ENCODE measurements around the gene MAPK13.

The MAPK13 gene

DNA sequence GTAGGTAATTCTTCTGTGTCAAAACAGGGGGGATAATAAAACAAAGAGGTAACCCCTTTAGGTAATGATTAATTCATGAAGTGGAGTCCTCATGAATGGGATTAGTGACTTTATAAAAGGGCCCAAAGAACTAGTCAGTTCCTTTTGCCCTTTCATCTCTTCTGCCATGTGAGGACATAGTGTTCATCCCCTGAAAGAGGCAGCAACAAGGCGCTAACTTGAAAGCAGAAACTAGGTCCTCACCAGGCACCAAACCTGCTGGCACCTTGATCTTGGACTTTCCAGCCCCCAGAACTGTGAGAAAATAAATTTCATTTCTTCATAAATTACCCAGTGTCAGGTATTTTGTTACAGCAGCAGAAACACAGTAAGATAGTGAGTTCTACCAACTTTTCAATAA, 49.8 kb downstream of the MAPK13 start:
- DNase-seq (ENCODE audit: low spot score) (no peak), ATAC-seq (ENCODE audit: low read depth) (no peak)
- Histone ChIP-seq H3K27ac (ENCODE audit: poor library complexity, severe bottlenecking) (no peak overlapping the region), H3K9me3 (ENCODE audit: severe bottlenecking) (peaks cover 3% of the 10 kb centered on the region), H3K4me3 (ENCODE audit: severe bottlenecking) (no peak overlapping the region), H3K4me1 (ENCODE audit: insufficient read depth, poor library complexity, severe bottlenecking) (no peaks in the 10 kb centered on the region), H3K36me3 (ENCODE audit: low read depth) (no peaks in the 10 kb centered on the region), H3K27me3 (ENCODE audit: insufficient read depth, poor library complexity, severe bottlenecking) (no peaks in the 10 kb centered on the region)
- TF ChIP-seq, protein P1, sequence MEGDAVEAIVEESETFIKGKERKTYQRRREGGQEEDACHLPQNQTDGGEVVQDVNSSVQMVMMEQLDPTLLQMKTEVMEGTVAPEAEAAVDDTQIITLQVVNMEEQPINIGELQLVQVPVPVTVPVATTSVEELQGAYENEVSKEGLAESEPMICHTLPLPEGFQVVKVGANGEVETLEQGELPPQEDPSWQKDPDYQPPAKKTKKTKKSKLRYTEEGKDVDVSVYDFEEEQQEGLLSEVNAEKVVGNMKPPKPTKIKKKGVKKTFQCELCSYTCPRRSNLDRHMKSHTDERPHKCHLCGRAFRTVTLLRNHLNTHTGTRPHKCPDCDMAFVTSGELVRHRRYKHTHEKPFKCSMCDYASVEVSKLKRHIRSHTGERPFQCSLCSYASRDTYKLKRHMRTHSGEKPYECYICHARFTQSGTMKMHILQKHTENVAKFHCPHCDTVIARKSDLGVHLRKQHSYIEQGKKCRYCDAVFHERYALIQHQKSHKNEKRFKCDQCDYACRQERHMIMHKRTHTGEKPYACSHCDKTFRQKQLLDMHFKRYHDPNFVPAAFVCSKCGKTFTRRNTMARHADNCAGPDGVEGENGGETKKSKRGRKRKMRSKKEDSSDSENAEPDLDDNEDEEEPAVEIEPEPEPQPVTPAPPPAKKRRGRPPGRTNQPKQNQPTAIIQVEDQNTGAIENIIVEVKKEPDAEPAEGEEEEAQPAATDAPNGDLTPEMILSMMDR (IDR thresholded peaks at IDR 0.05; ENCODE audit: poor library complexity, severe bottlenecking), result no peak

DNA sequence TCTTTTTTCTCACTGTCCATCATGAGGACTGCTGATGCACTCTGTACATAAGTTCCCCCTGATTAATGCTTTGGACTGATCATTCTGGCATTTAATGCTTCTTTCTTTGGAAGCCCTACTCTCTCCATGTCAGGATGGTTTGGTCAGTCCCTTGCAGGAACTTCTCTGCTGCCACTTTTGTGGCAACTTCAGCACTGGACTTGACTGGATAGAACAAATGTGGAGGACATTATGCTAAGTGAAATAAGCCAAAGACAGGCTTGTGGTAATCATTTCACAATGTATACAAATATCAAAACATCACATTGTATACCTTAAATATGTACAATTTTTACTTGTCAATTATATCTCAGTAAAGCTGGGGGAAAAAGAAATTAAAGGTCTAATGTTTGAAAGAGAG, 54.0 kb downstream of the MAPK13 start:
- Histone ChIP-seq H3K9me3 (ENCODE audit: severe bottlenecking) (no peaks in the 10 kb centered on the region), H3K36me3 (ENCODE audit: low read depth) (no peaks in the 10 kb centered on the region), H3K4me1 (ENCODE audit: insufficient read depth, poor library complexity, severe bottlenecking) (no peaks in the 10 kb centered on the region), H3K27ac (ENCODE audit: poor library complexity, severe bottlenecking) (no peak overlapping the region), H3K4me3 (ENCODE audit: severe bottlenecking) (no peak overlapping the region), H3K27me3 (ENCODE audit: insufficient read depth, poor library complexity, severe bottlenecking) (no peaks in the 10 kb centered on the region)
- ATAC-seq (ENCODE audit: low read depth), result no peak
- DNase-seq (ENCODE audit: low spot score), result no peak
- TF ChIP-seq, protein P1 (IDR thresholded peaks at IDR 0.05; ENCODE audit: poor library complexity, severe bottlenecking), result no peak

DNA sequence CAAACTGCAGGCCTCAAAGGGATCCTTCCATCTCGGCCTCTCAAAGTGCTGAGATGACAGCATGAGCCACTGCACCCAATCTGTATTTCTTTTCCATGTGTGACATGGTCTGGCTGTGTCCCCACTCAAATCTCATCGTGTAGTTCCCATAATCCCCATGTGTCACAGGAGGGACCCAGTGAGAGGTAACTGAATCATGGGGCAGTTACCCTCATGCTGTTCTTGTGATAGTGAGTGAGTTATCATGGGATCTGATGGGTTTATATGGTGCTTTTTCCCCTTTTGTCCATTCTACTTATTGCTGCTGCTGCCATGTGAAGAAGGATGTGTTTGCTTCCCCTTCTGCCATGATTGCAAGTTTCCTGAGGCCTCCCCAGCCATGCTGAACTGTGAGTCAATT, 55.9 kb downstream of the MAPK13 start:
- no peak for DNase-seq (ENCODE audit: low spot score)
- Histone ChIP-seq H3K36me3 (ENCODE audit: low read depth) (no peaks in the 10 kb centered on the region), H3K27me3 (ENCODE audit: insufficient read depth, poor library complexity, severe bottlenecking) (no peaks in the 10 kb centered on the region), H3K4me3 (ENCODE audit: severe bottlenecking) (no peak overlapping the region), H3K9me3 (ENCODE audit: severe bottlenecking) (no peaks in the 10 kb centered on the region), H3K27ac (ENCODE audit: poor library complexity, severe bottlenecking) (no peak overlapping the region), H3K4me1 (ENCODE audit: insufficient read depth, poor library complexity, severe bottlenecking) (no peaks in the 10 kb centered on the region)
- TF ChIP-seq, protein P1 (IDR thresholded peaks at IDR 0.05; ENCODE audit: poor library complexity, severe bottlenecking), result no peak
- ATAC-seq (ENCODE audit: low read depth), result no peak

DNA sequence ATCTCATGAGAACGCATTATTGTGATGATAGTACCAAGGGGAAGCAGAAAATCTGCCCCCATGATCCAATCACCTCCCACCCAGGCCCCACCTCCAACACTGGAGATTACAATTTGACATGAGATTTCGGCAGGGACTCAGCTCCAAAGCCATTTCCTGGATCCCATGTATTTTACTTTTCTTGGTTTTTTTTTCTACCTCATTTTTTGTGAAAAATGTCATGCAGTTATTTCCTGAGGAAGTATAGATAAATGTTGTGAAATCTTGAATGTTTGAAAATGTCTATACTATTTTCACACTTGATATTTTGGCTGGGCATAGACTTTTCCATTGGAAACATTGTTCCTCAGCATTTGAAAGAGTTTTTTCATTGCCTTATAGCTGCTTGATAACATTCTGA, 57.1 kb downstream of the MAPK13 start:
- Histone ChIP-seq H3K4me1 (ENCODE audit: insufficient read depth, poor library complexity, severe bottlenecking) (no peaks in the 10 kb centered on the region), H3K36me3 (ENCODE audit: low read depth) (no peaks in the 10 kb centered on the region), H3K9me3 (ENCODE audit: severe bottlenecking) (no peaks in the 10 kb centered on the region), H3K27ac (ENCODE audit: poor library complexity, severe bottlenecking) (no peak overlapping the region), H3K4me3 (ENCODE audit: severe bottlenecking) (no peak overlapping the region), H3K27me3 (ENCODE audit: insufficient read depth, poor library complexity, severe bottlenecking) (no peaks in the 10 kb centered on the region)
- DNase-seq (ENCODE audit: low spot score) (no peak), ATAC-seq (ENCODE audit: low read depth) (no peak)
- TF ChIP-seq, protein P1 (IDR thresholded peaks at IDR 0.05; ENCODE audit: poor library complexity, severe bottlenecking), result no peak

Measured in RWPE2 (cell line).